Left lung (tissue), 10 donors: ENCODE data around the gene AIF1. TPM values are rescaled to one million over a fixed set of nuclear protein-coding genes. Genes with fewer than 3 reads are reported as not detected.
A peak's percentile ranks its signal among the peaks of the same experiment; 100 is the strongest.

ENCODE experiments used
- ATAC-seq: fragments of 200-7000 bp; cut with Tn5 transposase; one replicate; pipeline ENCODE4 v1.9.1; 2020; ENCODE audit warnings: moderate library complexity
- DNase-seq, 4 donors: peaks; one replicate each; pipeline ENCODE4 v3.0.0-alpha.2; 2013 to 2020
- H3K27ac ChIP-seq, 2 donors: fragments of 200-600 bp; sonication (generic) in 1 of 2; one replicate each; pipeline versions ENCODE4 v1.5.0 to v1.8.0; 2020 to 2021
- H3K27me3 ChIP-seq, 2 donors: fragments of 200-600 bp; sonication (generic) in 1 of 2; one replicate each; pipeline versions ENCODE4 v1.5.0 to v1.8.0; 2020 to 2021
- H3K36me3 ChIP-seq, 2 donors: fragments of 200-600 bp; sonication (generic) in 1 of 2; one replicate each; pipeline versions ENCODE4 v1.5.0 to v1.8.0; 2020 to 2021
- H3K4me1 ChIP-seq, 2 donors: fragments of 200-600 bp; one replicate each; pipeline ENCODE4 v1.8.0; 2021
- H3K4me3 ChIP-seq, 2 donors: fragments of 200-600 bp; sonication (generic) in 1 of 2; one replicate each; pipeline versions ENCODE4 v1.5.0 to v1.8.0; 2020 to 2021; ENCODE audit warnings: mild to moderate bottlenecking in 1 of 2
- H3K9me3 ChIP-seq, 2 donors: fragments of 200-600 bp; sonication (generic) in 1 of 2; one replicate each; pipeline versions ENCODE4 v1.5.0 to v1.8.0; 2020 to 2021
- CTCF ChIP-seq, 2 donors: fragments of 200-600 bp; sonication (generic) in 1 of 2; IDR thresholded peaks; one replicate each; pipeline versions ENCODE4 v1.5.0 to v1.8.0; 2021; ENCODE audit warnings: antibody characterized with exemption in 2 of 2
- intact Hi-C, 2 donors: fragments of 100-400 bp; cut with DNase I; formaldehyde crosslinking; loops; one replicate each; pipeline versions ENCODE4 v1.11.2 to v1.14.2; 2022
- polyA plus RNA-seq, 6 donors: library from polyadenylated mRNA; unstranded; fragments of 120-200 nt; gene quantifications; one replicate each; pipeline ENCODE4 v1.2.1, GENCODE V29; 2013; ENCODE audit not compliant: insufficient read length in 6 of 6
- total RNA-seq, 2 donors: library from RNA; stranded (reverse); fragmentation: NEBNext Ultra II Directional; extraction: Animal tissue kit (Norgen Biotek cat#: 25700); gene quantifications; one replicate each; pipeline ENCODE4 v1.2.1, GENCODE V29; 2021
- donor health status: DM: no; HTN: yes; CAD: no.
- donor health status: DM: no; HTN: no; CAD: no.

The AIF1 gene
- total and polyA plus RNA-seq, 8 donors, result 17.9 to 96.4 (median 22.3) TPM

DNA sequence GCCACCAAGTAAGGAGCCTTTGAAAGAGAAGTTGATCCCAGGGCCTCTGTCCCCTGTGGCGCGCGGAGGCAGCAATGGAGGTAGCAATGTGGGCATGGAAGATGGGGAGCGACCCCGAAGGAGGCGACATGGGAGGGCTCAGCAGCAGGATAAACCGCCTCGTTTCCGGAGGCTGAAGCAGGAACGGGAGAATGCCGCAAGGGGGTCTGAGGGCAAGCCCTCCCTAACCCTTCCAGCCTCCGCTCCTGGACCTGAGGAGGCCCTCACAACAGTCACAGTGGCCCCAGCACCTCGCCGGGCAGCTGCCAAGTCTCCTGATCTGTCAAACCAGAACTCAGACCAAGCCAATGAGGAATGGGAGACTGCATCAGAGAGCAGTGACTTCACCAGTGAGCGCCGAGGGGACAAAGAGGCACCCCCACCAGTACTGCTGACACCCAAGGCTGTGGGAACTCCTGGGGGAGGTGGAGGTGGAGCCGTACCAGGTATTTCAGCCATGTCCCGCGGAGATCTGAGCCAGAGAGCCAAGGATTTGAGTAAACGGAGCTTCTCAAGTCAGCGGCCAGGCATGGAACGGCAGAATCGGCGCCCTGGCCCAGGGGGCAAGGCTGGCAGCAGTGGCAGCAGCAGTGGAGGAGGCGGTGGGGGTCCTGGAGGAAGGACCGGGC, 17.4 kb downstream of the AIF1 start:
- Histone ChIP-seq H3K27me3 (no peaks in the 10 kb centered on the region), H3K4me3 (no peak overlapping the region), H3K27ac (no peak overlapping the region), H3K36me3 (peaks cover 8 to 100% of the 10 kb centered on the region in 2 donors), H3K4me1 (no peaks in the 10 kb centered on the region), H3K9me3 (no peaks in the 10 kb centered on the region)
- no peak for TF ChIP-seq CTCF (IDR thresholded peaks at IDR 0.05)
- DNase-seq, result no peak
- intact Hi-C loops, result no loop called here
- ATAC-seq, result peak; percentile 5

GRCh38 chr6:31633447-31633846, 18.4 kb downstream of the AIF1 start:
- H3K4me3 ChIP-seq, result no peak overlapping the region
- no peak for DNase-seq
- H3K27me3 ChIP-seq, result no peaks in the 10 kb centered on the region
- no peaks in the 10 kb centered on the region for H3K9me3 ChIP-seq
- TF ChIP-seq CTCF (IDR thresholded peaks at IDR 0.05), result no peak
- no peak for ATAC-seq
- no peaks in the 10 kb centered on the region for H3K4me1 ChIP-seq
- no peak overlapping the region for H3K27ac ChIP-seq
- intact Hi-C loops, result no loop called here
- peaks cover 8 to 100% of the 10 kb centered on the region in 2 donors for H3K36me3 ChIP-seq

DNA sequence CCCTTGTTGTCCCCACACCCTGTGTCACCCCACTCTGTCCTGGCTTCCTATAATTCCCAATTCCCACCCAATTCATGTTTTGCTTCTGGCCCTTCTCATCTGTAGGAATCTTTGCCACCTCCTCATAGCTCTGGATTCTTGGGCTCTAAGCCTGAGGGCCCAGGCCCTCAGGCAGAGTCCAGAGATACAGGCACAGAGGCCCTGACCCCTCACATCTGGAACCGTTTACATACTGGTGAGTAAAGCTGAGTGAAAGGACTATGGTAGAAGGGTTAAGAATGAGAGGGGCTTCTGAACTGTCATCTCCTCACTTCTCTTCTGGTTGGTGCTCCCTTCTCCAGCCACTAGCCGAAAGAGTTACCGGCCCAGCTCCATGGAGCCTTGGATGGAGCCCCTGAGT, 19.1 kb downstream of the AIF1 start:
- H3K9me3 ChIP-seq, result no peaks in the 10 kb centered on the region
- H3K27ac ChIP-seq, result no peak overlapping the region
- no peak for TF ChIP-seq CTCF (IDR thresholded peaks at IDR 0.05)
- intact Hi-C loops, result no loop called here
- peaks cover 6 to 100% of the 10 kb centered on the region in 2 donors for H3K36me3 ChIP-seq
- ATAC-seq (no peak), DNase-seq (no peak)
- no peaks in the 10 kb centered on the region for H3K4me1 ChIP-seq
- H3K27me3 ChIP-seq, result no peaks in the 10 kb centered on the region
- H3K4me3 ChIP-seq, result no peak overlapping the region

DNA sequence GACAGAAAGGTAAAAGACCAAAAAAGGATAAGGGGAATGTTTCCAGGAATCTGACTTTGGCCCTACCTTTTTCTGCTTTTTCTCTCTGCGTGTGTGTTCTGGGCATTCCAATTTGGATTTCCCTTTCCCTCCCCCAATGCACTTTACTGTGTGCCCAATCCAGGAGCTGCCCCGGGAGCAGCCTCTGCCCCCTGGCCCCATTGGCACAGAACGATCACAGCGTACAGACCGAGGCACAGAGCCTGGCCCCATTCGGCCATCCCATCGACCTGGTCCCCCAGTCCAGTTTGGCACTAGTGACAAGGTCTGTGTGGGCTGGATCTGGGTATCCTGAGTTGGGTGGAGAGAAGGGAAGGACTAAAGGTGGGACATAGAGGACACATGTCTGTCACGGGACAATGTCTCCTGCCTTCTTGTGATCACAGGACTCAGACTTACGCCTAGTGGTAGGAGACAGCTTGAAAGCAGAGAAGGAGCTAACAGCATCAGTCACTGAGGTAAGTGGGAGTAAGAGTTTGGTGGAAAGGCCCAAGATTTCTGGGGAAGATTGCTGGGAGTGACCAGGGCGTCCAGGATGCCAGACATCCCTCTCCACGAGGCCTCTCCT, 20.0 kb downstream of the AIF1 start:
- Histone ChIP-seq H3K4me3 (no peak overlapping the region), H3K27me3 (no peaks in the 10 kb centered on the region), H3K9me3 (no peaks in the 10 kb centered on the region), H3K27ac (no peak overlapping the region), H3K4me1 (no peaks in the 10 kb centered on the region), H3K36me3 (peaks cover 0 to 100% of the 10 kb centered on the region in 2 donors)
- TF ChIP-seq CTCF (IDR thresholded peaks at IDR 0.05), result no peak
- intact Hi-C loops, result no loop called here
- ATAC-seq, result no peak
- DNase-seq, result no peak

DNA sequence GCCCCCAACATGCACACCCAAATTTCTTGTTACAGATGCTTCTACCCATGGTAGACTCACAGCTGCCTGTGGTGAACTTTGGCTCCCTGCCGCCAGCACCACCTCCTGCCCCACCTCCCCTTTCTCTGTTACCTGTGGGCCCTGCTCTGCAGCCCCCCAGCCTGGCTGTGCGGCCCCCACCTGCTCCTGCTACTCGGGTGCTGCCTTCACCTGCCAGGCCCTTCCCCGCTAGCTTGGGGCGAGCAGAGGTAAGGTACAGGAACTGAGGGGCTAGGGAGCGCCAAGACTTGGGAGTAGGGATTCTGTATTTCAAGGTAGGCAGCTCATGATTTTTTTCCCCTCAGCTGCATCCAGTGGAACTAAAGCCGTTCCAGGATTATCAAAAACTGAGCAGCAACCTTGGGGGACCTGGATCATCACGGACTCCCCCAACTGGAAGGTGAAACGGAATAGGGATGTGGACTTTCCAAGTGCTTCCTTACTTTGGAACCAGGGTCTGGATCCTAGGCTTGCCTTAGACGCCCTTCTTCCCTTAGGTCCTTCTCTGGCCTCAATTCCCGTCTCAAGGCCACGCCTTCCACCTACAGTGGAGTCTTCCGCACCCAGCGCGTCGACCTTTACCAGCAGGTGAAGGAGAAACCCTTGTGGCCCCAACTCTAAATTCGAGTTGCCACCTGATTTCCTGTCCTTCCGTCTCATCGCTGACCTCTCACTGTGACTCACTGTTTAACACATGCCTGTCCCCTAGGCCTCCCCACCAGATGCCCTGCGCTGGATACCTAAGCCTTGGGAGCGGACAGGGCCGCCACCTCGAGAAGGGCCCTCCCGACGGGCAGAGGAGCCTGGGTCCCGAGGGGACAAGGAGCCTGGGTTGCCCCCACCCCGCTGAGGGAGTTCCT, 21.9 kb downstream of the AIF1 start:
- intact Hi-C loops, result no loop called here
- Histone ChIP-seq H3K4me1 (no peaks in the 10 kb centered on the region), H3K9me3 (no peaks in the 10 kb centered on the region), H3K27ac (no peak overlapping the region), H3K36me3 (peaks cover 0 to 100% of the 10 kb centered on the region in 2 donors), H3K27me3 (no peaks in the 10 kb centered on the region), H3K4me3 (no peak overlapping the region)
- ATAC-seq (no peak), DNase-seq (no peak)
- TF ChIP-seq CTCF (IDR thresholded peaks at IDR 0.05), result no peak
